ENCODE data around the gene GRM4. TPM values are rescaled to one million over a fixed set of nuclear protein-coding genes. Genes with fewer than 3 reads are reported as not detected.
A peak's percentile ranks its signal among the peaks of the same experiment; 100 is the strongest.
"Not testable (repeated sequence)": the region's sequence is repeated elsewhere in the genome, so short reads cannot be mapped to it uniquely, and the experiment has no call there.

The GRM4 gene
- total RNA-seq (under 1 TPM in 5 of 7 donors, not detected in 2; under 0.01 to 0.37 (median 0.15) TPM), polyA plus RNA-seq (under 1 TPM; 0.05 to 0.06 TPM)
- long read RNA-seq, donor 1, result 0 reads
- long read RNA-seq, donor 2, result 0 reads
- long read RNA-seq, donor 3, result 0 reads

GRCh38 chr6:34146021-34146782 lies at the start of gene GRM4:
Gene GRM4 (minus strand): TSS chr6:34146087. CDS start chr6:34133496, 12,591 bp downstream.
- TF ChIP-seq, protein P1, sequence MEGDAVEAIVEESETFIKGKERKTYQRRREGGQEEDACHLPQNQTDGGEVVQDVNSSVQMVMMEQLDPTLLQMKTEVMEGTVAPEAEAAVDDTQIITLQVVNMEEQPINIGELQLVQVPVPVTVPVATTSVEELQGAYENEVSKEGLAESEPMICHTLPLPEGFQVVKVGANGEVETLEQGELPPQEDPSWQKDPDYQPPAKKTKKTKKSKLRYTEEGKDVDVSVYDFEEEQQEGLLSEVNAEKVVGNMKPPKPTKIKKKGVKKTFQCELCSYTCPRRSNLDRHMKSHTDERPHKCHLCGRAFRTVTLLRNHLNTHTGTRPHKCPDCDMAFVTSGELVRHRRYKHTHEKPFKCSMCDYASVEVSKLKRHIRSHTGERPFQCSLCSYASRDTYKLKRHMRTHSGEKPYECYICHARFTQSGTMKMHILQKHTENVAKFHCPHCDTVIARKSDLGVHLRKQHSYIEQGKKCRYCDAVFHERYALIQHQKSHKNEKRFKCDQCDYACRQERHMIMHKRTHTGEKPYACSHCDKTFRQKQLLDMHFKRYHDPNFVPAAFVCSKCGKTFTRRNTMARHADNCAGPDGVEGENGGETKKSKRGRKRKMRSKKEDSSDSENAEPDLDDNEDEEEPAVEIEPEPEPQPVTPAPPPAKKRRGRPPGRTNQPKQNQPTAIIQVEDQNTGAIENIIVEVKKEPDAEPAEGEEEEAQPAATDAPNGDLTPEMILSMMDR (IDR thresholded peaks at IDR 0.05), result no peak
- TF ChIP-seq EP300 (IDR thresholded peaks at IDR 0.05) (no peak), POLR2A (IDR thresholded peaks at IDR 0.05) (no peak)
- peaks cover 11% of the 10 kb centered on the region for H3K4me1 ChIP-seq (ENCODE audit: insufficient read depth)
- intact Hi-C loops (cut with DNase I), result no loop called here
- H3K27ac ChIP-seq, result no peak within 1 kb of the TSS
- no peaks in the 10 kb centered on the region for H3K27me3 ChIP-seq
- 49 to 63% (median 49%) methylated on average over 20 of the region's 20 CpGs for WGBS, 3 donors
- H3K4me3 ChIP-seq, result peak within 1 kb of the TSS; percentile 35
- H3K9me3 ChIP-seq, result no peaks in the 10 kb centered on the region
- no peak for DNase-seq
- no peaks in the 10 kb centered on the region for H3K36me3 ChIP-seq

- no peaks in the 10 kb centered on the region for H3K9me3 ChIP-seq
- intact Hi-C loops (cut with DNase I), result loop anchor here (5.0 to 10.0 kb wide), 5 partner anchors 218 to 420 kb away; no protein-coding TSS in a partner anchor
Observed at GRCh38 chr6:34194772-34195171, 48.9 kb upstream of the GRM4 start.

GRCh38 chr6:34190504-34191122 lies 44.7 kb upstream of the GRM4 start:
- intact Hi-C loops (cut with DNase I), result loop anchor here in 2 of 4 donors (10.0 kb wide), 2 partner anchors 414 to 424 kb away; no protein-coding TSS in a partner anchor
- 81 to 88% (median 85%) methylated on average over 14 of the region's 14 CpGs for WGBS, 3 donors
- Histone ChIP-seq H3K27me3 (no peaks in the 10 kb centered on the region), H3K27ac (no peak overlapping the region), H3K9me3 (no peaks in the 10 kb centered on the region), H3K4me1 (ENCODE audit: insufficient read depth) (no peaks in the 10 kb centered on the region), H3K4me3 (no peak overlapping the region), H3K36me3 (no peaks in the 10 kb centered on the region)
- TF ChIP-seq, protein P1 (IDR thresholded peaks at IDR 0.05), result no peak
- no peak for TF ChIP-seq POLR2A (IDR thresholded peaks at IDR 0.05)
- TF ChIP-seq EP300 (IDR thresholded peaks at IDR 0.05), result no peak
- no peak for DNase-seq

More at GRCh38 chr6:34194772-34195171, 48.9 kb upstream of the GRM4 start:
- no peak for DNase-seq
- Histone ChIP-seq H3K4me3 (no peak overlapping the region), H3K27me3 (no peaks in the 10 kb centered on the region), H3K27ac (no peak overlapping the region), H3K4me1 (ENCODE audit: insufficient read depth) (peaks cover 4% of the 10 kb centered on the region), H3K36me3 (no peaks in the 10 kb centered on the region)
- TF ChIP-seq POLR2A (IDR thresholded peaks at IDR 0.05) (no peak), EP300 (IDR thresholded peaks at IDR 0.05) (no peak)
- TF ChIP-seq, protein P1 (IDR thresholded peaks at IDR 0.05), result no peak
- WGBS, 3 donors, result 72 to 82% (median 73%) methylated on average over 3 of the region's 3 CpGs

DNA sequence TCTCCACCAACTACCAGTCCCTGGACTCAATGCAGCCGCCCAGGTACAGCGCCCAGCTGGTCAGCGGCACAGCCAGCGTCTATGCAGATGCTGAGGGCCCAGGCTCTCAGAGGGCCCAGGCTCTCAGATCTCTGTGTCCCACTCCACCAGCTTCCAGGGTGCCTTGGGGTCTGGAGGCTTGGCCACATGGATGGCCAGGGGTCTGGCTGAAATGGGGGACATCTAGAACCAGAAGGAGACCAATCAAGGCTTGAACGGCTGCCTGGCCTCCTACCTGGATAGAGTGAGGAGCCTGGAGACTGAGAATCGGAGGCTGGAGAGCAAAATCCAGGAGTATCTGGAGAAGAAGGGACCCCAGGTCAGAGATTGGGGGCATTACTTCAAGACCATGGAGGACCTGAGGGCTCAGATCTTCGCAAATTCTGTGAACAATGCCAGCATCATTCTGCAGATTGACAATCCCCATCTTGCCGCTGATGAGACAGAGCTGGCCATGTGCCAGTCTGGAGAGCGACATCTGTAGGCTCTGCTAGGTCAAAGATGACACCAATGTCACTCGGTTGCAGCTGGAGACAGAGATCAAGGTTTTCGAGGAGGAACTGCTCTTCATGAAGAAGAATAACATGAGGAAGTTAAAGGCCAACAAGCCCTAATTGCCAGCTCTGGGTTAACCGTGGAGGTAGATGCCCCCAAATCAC lies 44.1 kb upstream of the GRM4 start:
- no peaks in the 10 kb centered on the region for H3K4me1 ChIP-seq (ENCODE audit: insufficient read depth)
- no peak for DNase-seq
- no peaks in the 10 kb centered on the region for H3K36me3 ChIP-seq
- no peak overlapping the region for H3K27ac ChIP-seq
- no peaks in the 10 kb centered on the region for H3K27me3 ChIP-seq
- no peak overlapping the region for H3K4me3 ChIP-seq
- 82 to 90% (median 85%) methylated on average over 12 of the region's 12 CpGs for WGBS, 3 donors
- intact Hi-C loops (cut with DNase I), result loop anchor here in 2 of 4 donors (10.0 kb wide), 2 partner anchors 415 to 425 kb away; no protein-coding TSS in a partner anchor
- no peak for TF ChIP-seq POLR2A (IDR thresholded peaks at IDR 0.05)
- TF ChIP-seq, protein P1 (IDR thresholded peaks at IDR 0.05), result no peak
- no peak for TF ChIP-seq EP300 (IDR thresholded peaks at IDR 0.05)
- H3K9me3 ChIP-seq, result no peaks in the 10 kb centered on the region

DNA sequence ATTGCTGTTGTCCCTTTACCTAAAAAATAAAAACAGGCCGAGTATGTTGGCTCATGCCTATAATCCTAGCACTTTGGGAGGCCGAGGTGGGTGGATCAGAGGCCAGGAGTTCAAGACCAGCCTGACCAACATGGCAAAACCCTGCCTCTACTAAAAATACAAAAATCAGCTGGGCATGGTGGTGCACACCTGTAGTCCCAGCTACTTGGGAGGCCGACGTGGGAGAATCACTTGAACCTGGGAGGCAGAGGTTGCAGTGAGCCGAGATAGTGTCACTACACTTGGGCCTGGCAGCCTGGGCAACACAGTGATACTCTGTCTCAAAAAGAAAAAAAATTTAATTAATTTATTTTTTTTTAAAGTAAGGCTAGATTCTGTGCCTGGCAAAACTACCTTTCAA lies 38.8 kb upstream of the GRM4 start:
- H3K27ac ChIP-seq; H3K4me3 ChIP-seq; H3K4me1 ChIP-seq (ENCODE audit: insufficient read depth); H3K9me3 ChIP-seq; intact Hi-C loops (cut with DNase I); H3K36me3 ChIP-seq; H3K27me3 ChIP-seq: not testable (repeated sequence)
- DNase-seq, result peak in 1 of 5 donors; percentile 6
- 89 to 91% (median 91%) methylated on average over 5 of the region's 5 CpGs for WGBS, 3 donors

All from ovary (tissue), 10 donors.